GM23338 (cell line): ENCODE data around the gene SAMD13. TPM values are rescaled to one million over a fixed set of nuclear protein-coding genes. Genes with fewer than 3 reads are reported as not detected.

ENCODE experiments used
- ATAC-seq: fragments of 200-7000 bp; cut with Tn5 transposase; 3 replicates; pipeline ENCODE4 v1.9.1; 2020
- DNase-seq: peaks from one replicate; pipeline ENCODE4 v3.0.0-alpha.2; 2015; ENCODE audit warnings: low spot score
- H2AFZ ChIP-seq: fragments of 200-600 bp; sonication (generic); 2 replicates; pipeline ENCODE4 v1.8.0; 2016; ENCODE audit warnings: antibody characterized with exemption, mild to moderate bottlenecking, moderate library complexity
- H3F3A ChIP-seq: fragments of 200-600 bp; sonication (generic); replicated peaks from 2 replicates; pipeline ENCODE4 v1.8.0; 2017; ENCODE audit warnings: antibody characterized with exemption, mixed run types, low read depth
- H3K27ac ChIP-seq: fragments of 200-600 bp; sonication (generic); 2 replicates; pipeline ENCODE4 v1.6.1; 2016; ENCODE audit warnings: low read depth
- H3K27me3 ChIP-seq: fragments of 200-600 bp; sonication (generic); 2 replicates; pipeline ENCODE4 v1.8.0; 2016; ENCODE audit warnings: mild to moderate bottlenecking, mixed run types, moderate library complexity; ENCODE audit not compliant: insufficient read depth
- H3K36me3 ChIP-seq: fragments of 200-600 bp; sonication (generic); 2 replicates; pipeline ENCODE4 v1.8.0; 2016; ENCODE audit warnings: mild to moderate bottlenecking; ENCODE audit not compliant: insufficient read depth
- H3K4me1 ChIP-seq: fragments of 200-600 bp; sonication (generic); 2 replicates; pipeline ENCODE4 v1.8.0; 2016; ENCODE audit warnings: mild to moderate bottlenecking, moderate library complexity; ENCODE audit not compliant: insufficient read depth
- H3K4me2 ChIP-seq: fragments of 200-600 bp; sonication (generic); 2 replicates; pipeline ENCODE4 v1.7.1; 2017; ENCODE audit warnings: mixed run types
- H3K4me3 ChIP-seq: fragments of 200-600 bp; sonication (generic); 2 replicates; pipeline ENCODE4 v1.6.1; 2016; ENCODE audit warnings: mixed run types
- H3K79me2 ChIP-seq: fragments of 200-600 bp; sonication (generic); replicated peaks from 2 replicates; pipeline ENCODE4 v1.8.0; 2017; ENCODE audit warnings: mild to moderate bottlenecking; ENCODE audit not compliant: insufficient read depth
- H3K9me2 ChIP-seq: fragments of 200-600 bp; sonication (generic); 2 replicates; pipeline ENCODE4 v1.8.0; 2017; ENCODE audit not compliant: insufficient read depth
- H4K20me1 ChIP-seq: fragments of 200-600 bp; sonication (generic); replicated peaks from 2 replicates; pipeline ENCODE4 v1.8.0; 2017; ENCODE audit warnings: mild to moderate bottlenecking; ENCODE audit not compliant: insufficient read depth
- H3K27ac Mint-ChIP-seq: 2 replicates; pipeline ENCODE4 v1.8.0; 2020; ENCODE audit warnings: inconsistent platforms, mild to moderate bottlenecking, moderate library complexity, mixed read lengths
- H3K27me3 Mint-ChIP-seq: 3 replicates; pipeline ENCODE4 v1.8.0; 2022; ENCODE audit warnings: low read depth, mild to moderate bottlenecking, moderate library complexity, mixed read lengths, inconsistent platforms; ENCODE audit not compliant: insufficient read depth, poor library complexity
- H3K36me3 Mint-ChIP-seq: 3 replicates; pipeline ENCODE4 v1.8.0; 2021; ENCODE audit warnings: low read depth, mild to moderate bottlenecking, inconsistent platforms, moderate library complexity, mixed read lengths
- H3K4me1 Mint-ChIP-seq: 3 replicates; pipeline ENCODE4 v1.8.0; 2020; ENCODE audit warnings: mild to moderate bottlenecking, inconsistent platforms, mixed read lengths
- H3K4me3 Mint-ChIP-seq: 3 replicates; pipeline ENCODE4 v1.8.0; 2021; ENCODE audit warnings: moderate library complexity, mild to moderate bottlenecking, inconsistent platforms, mixed read lengths
- H3K9me3 Mint-ChIP-seq: 3 replicates; pipeline ENCODE4 v1.8.0; 2020; ENCODE audit warnings: moderate library complexity, mild to moderate bottlenecking, inconsistent platforms, mixed read lengths
- CREB1 ChIP-seq: fragments of 250-450 bp; sonication (Bioruptor Pico); IDR thresholded peaks from 2 replicates; pipeline ENCODE4 v1.5.0; 2020; ENCODE audit warnings: low read depth, mild to moderate bottlenecking, moderate library complexity
- CTCF ChIP-seq, 2 experiments: fragments of 200-600 bp in 1 of 2; sonication (generic) in 1 of 2; conservative IDR thresholded peaks; 2 replicates each; pipeline versions ENCODE4 v1.5.1 to v1.6.1; 2016 to 2017; ENCODE audit warnings: antibody characterized with exemption in 2 of 2, low read depth in 2 of 2, mild to moderate bottlenecking in 2 of 2, moderate library complexity in 1 of 2
- EZH2phosphoT487 ChIP-seq: fragments of 200-600 bp; sonication (generic); IDR thresholded peaks from one replicate; pipeline ENCODE4 v1.8.1; 2018; ENCODE audit warnings: antibody characterized with exemption; ENCODE audit not compliant: unreplicated experiment
- NANOG ChIP-seq: IDR thresholded peaks from 2 replicates; pipeline ENCODE4 v1.6.1; 2016; ENCODE audit warnings: antibody characterized with exemption, borderline replicate concordance
- POLR2AphosphoS5 ChIP-seq: IDR thresholded peaks from 2 replicates; pipeline ENCODE4 v1.6.1; 2016; ENCODE audit warnings: antibody characterized with exemption, low read depth
- STAT1 ChIP-seq: IDR thresholded peaks from one replicate; pipeline ENCODE4 v1.6.1; 2016; ENCODE audit warnings: antibody characterized with exemption; ENCODE audit not compliant: unreplicated experiment
- ZNF114 ChIP-seq: fragments of 250-450 bp; sonication (Bioruptor Pico); IDR thresholded peaks from 2 replicates; pipeline ENCODE4 v1.5.0; 2020; ENCODE audit warnings: mild to moderate bottlenecking, moderate library complexity
- polyA plus RNA-seq: library from polyadenylated mRNA; unstranded; fragments of >200 nt; fragmentation: Nextera tagmentation; extraction: Ambion mirVana; gene quantifications from 2 replicates; pipeline ENCODE4 v1.2.1, GENCODE V29; 2016
- small RNA-seq: library from RNA; depleted of rRNA; stranded (forward); fragments of <200 nt; gene quantifications from one replicate; pipeline ENCODE3, GENCODE V24; 2014; ENCODE audit warnings: low replicate concordance
- total RNA-seq: library from RNA; depleted of rRNA; stranded (reverse); fragments of >200 nt; shearing (Covaris generic); gene quantifications from 2 replicates; pipeline ENCODE4 v1.2.3, GENCODE V29; 2014; rRNA removed

The SAMD13 gene
- total and polyA plus RNA-seq, 2 experiments from 2014 or later: 2.5 to 3.6 TPM

DNA sequence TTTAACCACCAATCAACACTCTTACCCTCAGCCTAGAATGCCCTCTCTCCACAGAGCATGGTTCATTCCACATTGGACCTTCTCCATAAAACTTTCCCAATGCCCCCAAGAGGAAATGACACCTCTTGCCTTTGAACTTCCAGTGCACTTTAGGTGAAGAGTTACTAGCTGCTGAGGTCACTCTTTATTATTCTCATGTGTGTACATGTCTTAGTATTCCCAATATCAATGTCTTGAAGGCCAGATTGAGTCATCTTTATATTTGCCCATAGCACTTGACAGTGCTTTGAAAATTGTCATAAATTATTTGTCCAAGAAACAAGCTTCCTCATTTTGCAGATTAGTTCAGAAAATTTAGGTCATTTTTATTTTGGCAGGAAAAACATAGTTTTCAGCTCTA is 88.7 kb downstream of the SAMD13 start:
- Mint-ChIP-seq H3K27me3 (peaks cover 2% of the 10 kb centered on the region), H3K36me3 (no peaks in the 10 kb centered on the region), H3K9me3 (no peaks in the 10 kb centered on the region), H3K4me3 (no peak overlapping the region), H3K27ac (no peak overlapping the region), H3K4me1 (peaks cover 10% of the 10 kb centered on the region; the same call in 2 of the 3 replicates)
- no peaks in the 10 kb centered on the region for H4K20me1 ChIP-seq
- ATAC-seq (no peak), DNase-seq (no peak)
- H3K27ac ChIP-seq: no peak overlapping the region
- H3K4me2 ChIP-seq: no peak overlapping the region
- H2AFZ ChIP-seq: no peak overlapping the region
- 0 out of 2 replicates have a peak, but pooled peaks cover 3% of the 10 kb centered on the region for H3K4me1 ChIP-seq
- no peak overlapping the region for H3K4me3 ChIP-seq
- no peaks in the 10 kb centered on the region for H3K27me3 ChIP-seq
- no peaks in the 10 kb centered on the region for H3F3A ChIP-seq
- no peaks in the 10 kb centered on the region for H3K36me3 ChIP-seq
- no peak for TF ChIP-seq POLR2AphosphoS5
- TF ChIP-seq STAT1: no peak
- no peak for TF ChIP-seq CREB1
- no peak for TF ChIP-seq ZNF114 (CRISPR knock-in tag)
- TF ChIP-seq NANOG: no peak
- H3K9me2 ChIP-seq: no peaks in the 10 kb centered on the region
- no peaks in the 10 kb centered on the region for H3K79me2 ChIP-seq

GRCh38 chr1:84398175-84399155 is 97.0 kb downstream of the SAMD13 start, which contains the start of gene DNASE2B:
TSS of gene DNASE2B (plus strand) at chr1:84398484. CDS start at chr1:84398565, 81 bp downstream.
- Histone ChIP-seq H3K9me2 (no peaks in the 10 kb centered on the region), H3K4me3 (no peak within 1 kb of the TSS), H3F3A (no peaks in the 10 kb centered on the region), H3K4me2 (no peak within 1 kb of the TSS), H3K36me3 (no peaks in the 10 kb centered on the region), H4K20me1 (no peaks in the 10 kb centered on the region), H3K27ac (no peak within 1 kb of the TSS), H3K4me1 (no peaks in the 10 kb centered on the region), H2AFZ (peak within 1 kb of the TSS; percentile 78), H3K27me3 (no peaks in the 10 kb centered on the region), H3K79me2 (no peaks in the 10 kb centered on the region)
- Mint-ChIP-seq H3K27ac (no peak within 1 kb of the TSS), H3K27me3 (peaks cover 2% of the 10 kb centered on the region), H3K4me1 (no peaks in the 10 kb centered on the region), H3K9me3 (no peaks in the 10 kb centered on the region), H3K4me3 (no peak within 1 kb of the TSS), H3K36me3 (no peaks in the 10 kb centered on the region)
- ATAC-seq: no peak
- TF ChIP-seq CTCF (conservative IDR thresholded peaks at IDR 0.05; ENCODE audit: low read depth in 2 of 2): no peak
- TF ChIP-seq ZNF114 (CRISPR knock-in tag): no peak
- TF ChIP-seq NANOG: no peak
- TF ChIP-seq EZH2phosphoT487: no peak
- DNase-seq: peak; percentile 9

Small RNA genes within 50 kb of the gene (small RNA-seq; reads per million reads assigned to genes)
- not detected for gene RF00410

Other genes with a start within 250 kb of the SAMD13 start
- 28.0 and 30.8 TPM in 2 replicates for gene PRKACB, start 157.4 kb upstream of the SAMD13 start, total RNA-seq
- gene PRKACB, start 157.4 kb upstream of the SAMD13 start, polyA plus RNA-seq: 13.1 and 14.6 TPM in 2 replicates
- gene DNASE2B, start 96.8 kb downstream of the SAMD13 start, total RNA-seq: not detected in 2 replicates
- gene DNASE2B, start 96.8 kb downstream of the SAMD13 start, polyA plus RNA-seq: not detected in 2 replicates
- gene RPF1, start 177.6 kb downstream of the SAMD13 start, total RNA-seq: 56.4 and 62.6 TPM in 2 replicates
- 57.1 and 58.9 TPM in 2 replicates for gene RPF1, start 177.6 kb downstream of the SAMD13 start, polyA plus RNA-seq
- gene SPATA1, start 204.7 kb downstream of the SAMD13 start, total RNA-seq: not detected in 2 replicates
- 2.8 and 3.3 TPM in 2 replicates for gene SPATA1, start 204.7 kb downstream of the SAMD13 start, polyA plus RNA-seq
- gene GNG5, start 204.9 kb downstream of the SAMD13 start, total RNA-seq: 71.5 and 95.9 TPM in 2 replicates
- gene GNG5, start 204.9 kb downstream of the SAMD13 start, polyA plus RNA-seq: 674 and 728 TPM in 2 replicates